Prostate gland (tissue), 2 donors: ENCODE results near the gene MAMDC2. TPM values are rescaled to one million over a fixed set of nuclear protein-coding genes. Genes with fewer than 3 reads are reported as not detected.

Experiments
- DNase-seq: peaks from one replicate; pipeline ENCODE4 v3.0.0-alpha.2; 2019; ENCODE audit warnings: low spot score
- H3K27ac ChIP-seq, 2 donors: fragments of 200-600 bp; sonication (generic); 2 replicates each; pipeline ENCODE4 v1.5.1; 2017 to 2019
- H3K27me3 ChIP-seq: fragments of 200-600 bp; sonication (generic); replicated peaks from 2 replicates; pipeline ENCODE4 v1.5.1; 2019; ENCODE audit not compliant: insufficient read depth
- H3K36me3 ChIP-seq, 2 donors: fragments of 200-600 bp; sonication (generic); 1 replicate in 1 of 2; 2 replicates in 1 of 2; pipeline versions ENCODE4 v1.5.1 to v1.8.1; 2017 to 2019
- H3K4me1 ChIP-seq: fragments of 200-600 bp; sonication (generic); replicated peaks from 2 replicates; pipeline ENCODE4 v1.5.1; 2019
- H3K4me3 ChIP-seq, 2 donors: fragments of 200-600 bp; sonication (generic); 2 replicates each; pipeline ENCODE4 v1.5.1; 2017 to 2019
- H3K9me3 ChIP-seq: fragments of 200-600 bp; sonication (generic); 2 replicates; pipeline ENCODE4 v1.5.1; 2017
- POLR2A ChIP-seq: fragments of 450-650 bp; IDR thresholded peaks from one replicate; pipeline ENCODE4 v1.6.1; 2016; ENCODE audit warnings: antibody characterized with exemption, mild to moderate bottlenecking
- POLR2AphosphoS5 ChIP-seq: sonication (generic); formaldehyde crosslinking; IDR thresholded peaks from one replicate; pipeline ENCODE4 v1.6.1; 2017; ENCODE audit warnings: antibody characterized with exemption
- WGBS: methylation state at CpG from one replicate; pipeline ENCODE4 v1.1.5; 2018; 5-methylcytosine and 5-hydroxymethylcytosine counted together
- intact Hi-C: fragments of 100-400 bp; cut with DNase I; formaldehyde crosslinking; loops from one replicate; pipeline ENCODE4 v1.14.2; 2022
- small RNA-seq, 2 donors: library from RNA; depleted of rRNA; stranded (forward); fragments of <200 nt; gene quantifications; one replicate each; pipeline ENCODE3, GENCODE V24; 2016
- total RNA-seq, 2 donors: library from RNA; depleted of rRNA; stranded (reverse); fragments of >200 nt; gene quantifications; one replicate each; pipeline ENCODE4 v1.1.0, GENCODE V29; 2016
- TF ChIP-seq, protein P1 (sequence below), 4 experiments: fragments of 200-600 bp in 2 of 4; fragments of 450-650 bp in 2 of 4; sonication (generic) in 2 of 4; IDR thresholded peaks; 1 replicate in 3 of 4; 2 replicates in 1 of 4; pipeline ENCODE4 v1.5.1; 2016 to 2019; ENCODE audit warnings: antibody characterized with exemption in 4 of 4, mild to moderate bottlenecking in 2 of 4, moderate library complexity in 2 of 4

MAMDC2 gene
- total RNA-seq, 2 donors from 2014 or later: 4.2 to 33.8 TPM

DNA sequence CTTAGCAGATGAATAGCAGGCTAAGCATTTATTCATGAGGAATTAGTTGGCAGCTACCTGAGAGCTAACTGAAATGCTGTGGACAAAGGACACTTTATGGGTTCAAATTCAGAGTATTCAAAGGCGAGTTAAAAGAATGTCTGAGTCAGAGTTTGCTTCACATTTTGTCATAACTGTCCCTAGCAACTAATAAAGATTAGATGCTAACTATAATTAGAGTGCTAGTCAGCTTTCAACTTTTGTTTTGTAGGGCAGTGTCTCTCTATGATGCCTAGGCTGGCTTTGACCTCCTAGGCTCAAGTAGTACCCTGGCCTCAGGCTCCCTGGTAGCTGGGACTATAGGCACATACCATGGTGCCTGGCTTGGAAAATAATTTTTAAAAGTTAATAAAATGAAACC, 219.8 kb downstream of the MAMDC2 start:
- 22% methylated on average over 1 of the region's 1 CpG for WGBS
- no peaks in the 10 kb centered on the region for H3K36me3 ChIP-seq
- no peaks in the 10 kb centered on the region for H3K27me3 ChIP-seq
- intact Hi-C loops: no loop called here
- H3K9me3 ChIP-seq: no peaks in the 10 kb centered on the region
- DNase-seq: no peak
- peak overlapping the region; percentile 18 to 37 for H3K27ac ChIP-seq
- TF ChIP-seq POLR2AphosphoS5 (no peak), POLR2A (no peak)
- TF ChIP-seq, protein P1, sequence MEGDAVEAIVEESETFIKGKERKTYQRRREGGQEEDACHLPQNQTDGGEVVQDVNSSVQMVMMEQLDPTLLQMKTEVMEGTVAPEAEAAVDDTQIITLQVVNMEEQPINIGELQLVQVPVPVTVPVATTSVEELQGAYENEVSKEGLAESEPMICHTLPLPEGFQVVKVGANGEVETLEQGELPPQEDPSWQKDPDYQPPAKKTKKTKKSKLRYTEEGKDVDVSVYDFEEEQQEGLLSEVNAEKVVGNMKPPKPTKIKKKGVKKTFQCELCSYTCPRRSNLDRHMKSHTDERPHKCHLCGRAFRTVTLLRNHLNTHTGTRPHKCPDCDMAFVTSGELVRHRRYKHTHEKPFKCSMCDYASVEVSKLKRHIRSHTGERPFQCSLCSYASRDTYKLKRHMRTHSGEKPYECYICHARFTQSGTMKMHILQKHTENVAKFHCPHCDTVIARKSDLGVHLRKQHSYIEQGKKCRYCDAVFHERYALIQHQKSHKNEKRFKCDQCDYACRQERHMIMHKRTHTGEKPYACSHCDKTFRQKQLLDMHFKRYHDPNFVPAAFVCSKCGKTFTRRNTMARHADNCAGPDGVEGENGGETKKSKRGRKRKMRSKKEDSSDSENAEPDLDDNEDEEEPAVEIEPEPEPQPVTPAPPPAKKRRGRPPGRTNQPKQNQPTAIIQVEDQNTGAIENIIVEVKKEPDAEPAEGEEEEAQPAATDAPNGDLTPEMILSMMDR (IDR thresholded peaks at IDR 0.05): no peak
- H3K4me3 ChIP-seq: no peak overlapping the region
- peaks cover 11% of the 10 kb centered on the region for H3K4me1 ChIP-seq

Small RNA genes within 50 kb of the gene (small RNA-seq; reads per million reads assigned to genes)
- gene RNU2-5P: 0.19 to 0.20 reads per million in 2 donors

Other genes starting within 250 kb of the MAMDC2 start
- under 1 TPM in 1 of 2 donors, not detected in 1; 0.97 TPM for gene CFAP95, start 223.0 kb upstream of the MAMDC2 start, total RNA-seq
- gene SMC5, start 215.1 kb downstream of the MAMDC2 start, total RNA-seq: 10 to 100 TPM; 28.7 to 29.7 TPM